Right lobe of liver (tissue), 6 donors: ENCODE measurements around the gene SCN11A. TPM values are rescaled to one million over a fixed set of nuclear protein-coding genes. Genes with fewer than 3 reads are reported as not detected.

Experiments used
- ATAC-seq, 4 donors: fragments of 200-7000 bp; cut with Tn5 transposase; one replicate each; pipeline ENCODE4 v1.9.1; 2020; ENCODE audit warnings: mild to moderate bottlenecking in 4 of 4, moderate library complexity in 4 of 4
- DNase-seq, 3 donors: peaks; one replicate each; pipeline ENCODE4 v3.0.0-alpha.2; 2020
- H3K27ac ChIP-seq, 3 donors: fragments of 200-600 bp; one replicate each; pipeline ENCODE4 v1.8.0; 2022
- H3K27me3 ChIP-seq, 2 donors: fragments of 200-600 bp; one replicate each; pipeline ENCODE4 v1.8.0; 2022
- H3K36me3 ChIP-seq, 4 donors: fragments of 200-600 bp; sonication (generic) in 1 of 4; one replicate each; pipeline versions ENCODE4 v1.5.1 to v1.8.0; 2017 to 2022; ENCODE audit warnings: control low read depth in 1 of 4
- H3K4me1 ChIP-seq, 4 donors: fragments of 200-600 bp; sonication (generic) in 1 of 4; one replicate each; pipeline versions ENCODE4 v1.5.1 to v1.8.0; 2017 to 2022; ENCODE audit warnings: control low read depth in 1 of 4
- H3K4me3 ChIP-seq, 3 donors: fragments of 200-600 bp; one replicate each; pipeline ENCODE4 v1.8.0; 2022
- H3K9me3 ChIP-seq, 4 donors: fragments of 200-600 bp; sonication (generic) in 1 of 4; one replicate each; pipeline versions ENCODE4 v1.5.1 to v1.8.0; 2017 to 2022; ENCODE audit warnings: control low read depth in 1 of 4
- CTCF ChIP-seq, 4 donors: fragments of 200-600 bp in 3 of 4; fragments of 450-650 bp in 1 of 4; IDR thresholded peaks; one replicate each; pipeline versions ENCODE4 v1.5.1 to v1.8.0; 2016 to 2022; ENCODE audit warnings: antibody characterized with exemption in 4 of 4, mild to moderate bottlenecking in 2 of 4
- POLR2A ChIP-seq: fragments of 450-650 bp; IDR thresholded peaks from one replicate; pipeline ENCODE4 v1.6.1; 2017; ENCODE audit warnings: antibody characterized with exemption, mild to moderate bottlenecking
- WGBS: methylation state at CpG from one replicate; pipeline ENCODE4 v1.1.6; 2018; ENCODE audit warnings: low coverage, low lambda C conversion rate; ENCODE audit not compliant: insufficient coverage; ENCODE audit errors: missing lambda C conversion rate; 5-methylcytosine and 5-hydroxymethylcytosine counted together
- intact Hi-C, 2 donors: fragments of 100-400 bp; cut with DNase I; formaldehyde crosslinking; loops; one replicate each; pipeline versions ENCODE4 v1.11.2 to v1.14.1; 2022
- total RNA-seq, 6 experiments: library from RNA; depleted of rRNA in 2 of 6; stranded (reverse); fragments of >200 nt in 2 of 6; fragmentation: NEBNext Ultra II Directional in 3 of 6; extraction: Animal tissue kit (Norgen Biotek cat#: 25700) in 3 of 6; gene quantifications; one replicate each; pipeline versions ENCODE4 v1.1.0 to v1.2.4, GENCODE V29; 2016 to 2023
- donor health status: DM: no; HTN: yes; CAD: no.
- donor health status: DM: no; HTN: no; CAD: no.
- donor health status: DM: no; HTN: no; CAD: no.
- donor health status: DM: no; HTN: yes; CAD: no.
- donor health status: DM: no; HTN: yes; CAD: no.

SCN11A gene
- total RNA-seq, 6 experiments from 2014 or later, result 0.12 to 0.31 (median 0.16) TPM; not detected in 1

- peak in 1 of 4 donors; percentile 12 for ATAC-seq
- WGBS, result 100% methylated on average over 3 of the region's 3 CpGs
- Histone ChIP-seq H3K4me1 (no peaks in the 10 kb centered on the region), H3K27ac (no peak overlapping the region), H3K4me3 (no peak overlapping the region), H3K36me3 (peaks cover 0 to 47% (median 26%) of the 10 kb centered on the region in 4 donors), H3K9me3 (no peaks in the 10 kb centered on the region), H3K27me3 (no peaks in the 10 kb centered on the region)
- intact Hi-C loops, result no loop called here
- no peak for DNase-seq
- TF ChIP-seq POLR2A (no peak), CTCF (IDR thresholded peaks at IDR 0.05) (no peak)
Observed at GRCh38 chr3:39088456-39088855, 36.7 kb upstream of the SCN11A start.

- H3K36me3 ChIP-seq, result peaks cover 0 to 43% (median 19%) of the 10 kb centered on the region in 4 donors
- intact Hi-C loops, result no loop called here
Observed at GRCh38 chr3:39086144-39086543, 34.4 kb upstream of the SCN11A start.

GRCh38 chr3:39082666-39083313, 31.0 kb upstream of the SCN11A start:
- Histone ChIP-seq H3K4me3 (no peak overlapping the region), H3K27me3 (no peaks in the 10 kb centered on the region), H3K27ac (no peak overlapping the region), H3K4me1 (no peaks in the 10 kb centered on the region), H3K36me3 (peaks cover 0 to 26% (median 7%) of the 10 kb centered on the region in 4 donors), H3K9me3 (no peaks in the 10 kb centered on the region)
- DNase-seq (no peak), ATAC-seq (no peak)
- WGBS, result 100% methylated on average over 3 of the region's 4 CpGs
- TF ChIP-seq CTCF (IDR thresholded peaks at IDR 0.05) (no peak), POLR2A (no peak)
- intact Hi-C loops, result no loop called here

More at GRCh38 chr3:39086144-39086543, 34.4 kb upstream of the SCN11A start:
- Histone ChIP-seq H3K4me3 (no peak overlapping the region), H3K27ac (no peak overlapping the region), H3K9me3 (no peaks in the 10 kb centered on the region), H3K27me3 (no peaks in the 10 kb centered on the region), H3K4me1 (no peaks in the 10 kb centered on the region)
- WGBS, result 84% methylated on average over 4 of the region's 4 CpGs
- no peak for DNase-seq
- no peak for TF ChIP-seq CTCF (IDR thresholded peaks at IDR 0.05)
- no peak for TF ChIP-seq POLR2A
- no peak for ATAC-seq

GRCh38 chr3:39080026-39080425, 28.3 kb upstream of the SCN11A start:
- H3K4me3 ChIP-seq, result no peak overlapping the region
- no peaks in the 10 kb centered on the region for H3K9me3 ChIP-seq
- TF ChIP-seq CTCF (IDR thresholded peaks at IDR 0.05) (no peak), POLR2A (no peak)
- H3K27me3 ChIP-seq, result no peaks in the 10 kb centered on the region
- ATAC-seq, result no peak
- no peak overlapping the region for H3K27ac ChIP-seq
- intact Hi-C loops, result no loop called here
- H3K4me1 ChIP-seq, result no peaks in the 10 kb centered on the region
- DNase-seq, result no peak
- H3K36me3 ChIP-seq, result peaks cover 4 to 32% (median 6%) of the 10 kb centered on the region in 4 donors

- no peak for ATAC-seq
Observed at GRCh38 chr3:39079530-39079929, 27.8 kb upstream of the SCN11A start.

More at GRCh38 chr3:39079530-39079929, 27.8 kb upstream of the SCN11A start:
- Histone ChIP-seq H3K27ac (no peak overlapping the region), H3K27me3 (no peaks in the 10 kb centered on the region), H3K9me3 (no peaks in the 10 kb centered on the region), H3K4me1 (no peaks in the 10 kb centered on the region), H3K4me3 (no peak overlapping the region), H3K36me3 (peaks cover 6 to 37% (median 8%) of the 10 kb centered on the region in 4 donors)
- peak in 1 of 4 donors; percentile 4 for TF ChIP-seq CTCF (IDR thresholded peaks at IDR 0.05)
- no peak for TF ChIP-seq POLR2A
- intact Hi-C loops, result no loop called here
- no peak for DNase-seq
